Body of pancreas (tissue), 4 donors: ENCODE data around the gene THBS1.

Experiments
- CTCF ChIP-seq, 7 experiments: fragments of 450-650 bp in 4 of 7; fragments of 200-600 bp in 3 of 7; sonication (generic) in 3 of 7; IDR thresholded peaks; one replicate each; pipeline ENCODE4 v1.5.1; 2016 to 2019; ENCODE audit warnings: antibody characterized with exemption in 7 of 7
- POLR2A ChIP-seq, 3 donors: fragments of 450-650 bp; IDR thresholded peaks; one replicate each; pipeline ENCODE4 v1.6.1; 2016; ENCODE audit warnings: antibody characterized with exemption in 3 of 3, mild to moderate bottlenecking in 2 of 3

GRCh38 chr15:39596358-39597051 lies 15.6 kb downstream of the THBS1 start:
- no peak for TF ChIP-seq CTCF (IDR thresholded peaks at IDR 0.05)
- no peak for TF ChIP-seq POLR2A (IDR thresholded peaks at IDR 0.05)
